Endothelial cell of umbilical vein (primary cell): Measurements from ENCODE around the gene USP37.

Experiments
- CTCF ChIP-seq, 2 donors: IDR thresholded peaks; 1 replicate in 1 of 2; 2 replicates in 1 of 2; pipeline ENCODE4 v1.5.1; 2011; ENCODE audit warnings: low read length in 2 of 2, mild to moderate bottlenecking in 2 of 2, moderate library complexity in 2 of 2, control low read depth in 1 of 2, inconsistent platforms in 1 of 2, low read depth in 1 of 2; ENCODE audit not compliant: insufficient read depth in 1 of 2; ENCODE audit errors: extremely low read depth in 1 of 2
- JUN ChIP-seq: IDR thresholded peaks from 2 replicates; pipeline ENCODE4 v1.6.1; 2011; ENCODE audit warnings: borderline replicate concordance, low read depth; ENCODE audit not compliant: insufficient read length, insufficient read depth
- MYC ChIP-seq: IDR thresholded peaks from one replicate; pipeline ENCODE4 v1.6.1; 2011; ENCODE audit warnings: mild to moderate bottlenecking, low read depth, low read length
- POLR2A ChIP-seq: IDR thresholded peaks from 2 replicates; pipeline ENCODE4 v1.6.1; 2012; ENCODE audit warnings: low read depth, mild to moderate bottlenecking, control low read depth, low read length
- TF ChIP-seq, protein P1 (sequence below): IDR thresholded peaks from 2 replicates; pipeline ENCODE4 v1.6.1; 2011; ENCODE audit not compliant: insufficient read depth, insufficient read length

GRCh38 chr2:218518876-218519275 is 49.3 kb downstream of the USP37 start:
- TF ChIP-seq CTCF (IDR thresholded peaks at IDR 0.05; ENCODE audit: extremely low read depth in 1 of 2, insufficient read depth in 1 of 2, low read depth in 1 of 2, low read length in 2 of 2) (no peak), JUN (no peak), MYC (no peak), POLR2A (no peak)
- TF ChIP-seq, protein P1, sequence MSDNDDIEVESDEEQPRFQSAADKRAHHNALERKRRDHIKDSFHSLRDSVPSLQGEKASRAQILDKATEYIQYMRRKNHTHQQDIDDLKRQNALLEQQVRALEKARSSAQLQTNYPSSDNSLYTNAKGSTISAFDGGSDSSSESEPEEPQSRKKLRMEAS = no peak
